Esophagus muscularis mucosa (tissue), 3 donors: Measurements from ENCODE around the gene MEGF6.

Experiments
- CTCF ChIP-seq, 3 experiments: fragments of 200-600 bp in 2 of 3; fragments of 450-650 bp in 1 of 3; sonication (generic) in 2 of 3; IDR thresholded peaks; one replicate each; pipeline ENCODE4 v1.5.1; 2017 to 2019; ENCODE audit warnings: antibody characterized with exemption in 3 of 3, mild to moderate bottlenecking in 2 of 3, moderate library complexity in 1 of 3
- POLR2AphosphoS5 ChIP-seq, 2 donors: sonication (generic); formaldehyde crosslinking; IDR thresholded peaks; one replicate each; pipeline ENCODE4 v1.6.1; 2017; ENCODE audit warnings: antibody characterized with exemption in 2 of 2

- TF ChIP-seq CTCF (IDR thresholded peaks at IDR 0.05) = no peak
- TF ChIP-seq POLR2AphosphoS5 (IDR thresholded peaks at IDR 0.05) = no peak
These were observed 101.6 kb downstream of the MEGF6 start for GRCh38 chr1:3509721-3510120.
